Cardiac muscle cell (in vitro differentiated cells and primary cell): Measurements from ENCODE around the gene CFHR1. TPM values are rescaled to one million over a fixed set of nuclear protein-coding genes. Genes with fewer than 3 reads are reported as not detected.
"Not testable (repeated sequence)": the region's sequence is repeated elsewhere in the genome, so short reads cannot be mapped to it uniquely, and the experiment has no call there.

ENCODE experiments used
- DNase-seq, 2 donors: peaks; one replicate each; pipeline versions ENCODE4 v3.0.0 to v3.0.0-alpha.2; 2010 to 2017; ENCODE audit warnings: low read depth in 1 of 2, low spot score in 1 of 2
- H3K27ac ChIP-seq: fragments of 200-600 bp; sonication (generic); 2 replicates; pipeline ENCODE4 v1.5.1; 2016
- H3K27me3 ChIP-seq: fragments of 200-600 bp; sonication (generic); 2 replicates; pipeline ENCODE4 v1.6.0; 2016; ENCODE audit warnings: control low read depth
- H3K36me3 ChIP-seq: fragments of 200-600 bp; sonication (generic); 2 replicates; pipeline ENCODE4 v1.5.1; 2016; ENCODE audit warnings: control low read depth
- H3K4me1 ChIP-seq: fragments of 200-600 bp; sonication (generic); 2 replicates; pipeline ENCODE4 v1.8.1; 2017; ENCODE audit warnings: low read depth, mild to moderate bottlenecking, mixed run types
- H3K4me3 ChIP-seq: fragments of 200-600 bp; sonication (generic); 2 replicates; pipeline ENCODE4 v1.5.1; 2016; ENCODE audit warnings: mild to moderate bottlenecking
- H3K9me3 ChIP-seq: fragments of 200-600 bp; sonication (generic); 2 replicates; pipeline ENCODE4 v1.5.1; 2017; ENCODE audit warnings: low read depth, mild to moderate bottlenecking, control low read depth
- CTCF ChIP-seq: IDR thresholded peaks from 2 replicates; pipeline ENCODE4 v1.5.1; 2012; ENCODE audit warnings: low read depth, mild to moderate bottlenecking, low read length
- polyA plus RNA-seq: library from polyadenylated mRNA; unstranded; fragments of >200 nt; fragmentation: Nextera tagmentation; extraction: Ambion mirVana; gene quantifications from 2 replicates; pipeline ENCODE4 v1.2.1, GENCODE V29; 2016
- total RNA-seq: library from RNA; depleted of rRNA; stranded (reverse); fragments of >200 nt; gene quantifications from 2 replicates; pipeline ENCODE4 v1.2.3, GENCODE V29; 2016

Gene CFHR1
- total RNA-seq (0.25 TPM in 1 of 2 replicates, not detected in the other), polyA plus RNA-seq (not detected in 2 replicates)

GRCh38 chr1:196819531-196819930, at the start of gene CFHR1:
TSS of gene CFHR1 (plus strand) at chr1:196819731. CDS start at chr1:196819845, 114 bp downstream.
- H3K36me3 ChIP-seq, H3K4me1 ChIP-seq, H3K4me3 ChIP-seq, H3K9me3 ChIP-seq, H3K27me3 ChIP-seq, H3K27ac ChIP-seq, DNase-seq: not testable (repeated sequence)

DNA sequence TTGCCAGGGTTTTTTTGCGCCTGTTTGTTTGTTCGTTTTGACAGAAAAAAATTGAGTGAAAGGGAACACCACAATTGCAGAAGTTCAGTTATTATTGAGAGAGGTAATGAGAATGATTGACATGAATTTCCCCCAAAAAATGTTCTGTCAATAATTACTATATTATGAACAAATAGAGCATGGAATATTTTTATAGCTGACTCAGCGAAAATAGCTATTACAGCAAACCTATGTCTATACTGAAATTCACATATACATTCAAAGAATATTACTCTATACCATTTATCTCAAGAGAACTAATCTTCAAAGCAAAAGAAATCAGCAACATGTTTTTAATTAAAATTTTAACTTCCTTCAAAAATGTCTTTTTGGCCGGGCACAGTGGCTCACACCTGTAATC, 49.7 kb upstream of the CFHR1 start:
- H3K9me3 ChIP-seq, H3K4me1 ChIP-seq, DNase-seq, H3K27ac ChIP-seq, H3K4me3 ChIP-seq, H3K27me3 ChIP-seq, H3K36me3 ChIP-seq: not testable (repeated sequence)

- no peak for DNase-seq
- H3K27ac ChIP-seq, result no peak overlapping the region
- H3K9me3 ChIP-seq, result no peaks in the 10 kb centered on the region
- no peaks in the 10 kb centered on the region for H3K36me3 ChIP-seq
- no peaks in the 10 kb centered on the region for H3K27me3 ChIP-seq
- no peak for TF ChIP-seq CTCF
- no peak overlapping the region for H3K4me3 ChIP-seq
- H3K4me1 ChIP-seq, result no peaks in the 10 kb centered on the region
Observed at GRCh38 chr1:196773713-196774112, 45.8 kb upstream of the CFHR1 start.

GRCh38 chr1:196774175-196774574, 45.4 kb upstream of the CFHR1 start:
- DNase-seq, result no peak
- Histone ChIP-seq H3K4me3 (no peak overlapping the region), H3K9me3 (no peaks in the 10 kb centered on the region), H3K27ac (no peak overlapping the region), H3K27me3 (no peaks in the 10 kb centered on the region), H3K36me3 (no peaks in the 10 kb centered on the region), H3K4me1 (no peaks in the 10 kb centered on the region)
- no peak for TF ChIP-seq CTCF

- Histone ChIP-seq H3K36me3 (no peaks in the 10 kb centered on the region), H3K9me3 (no peaks in the 10 kb centered on the region), H3K27me3 (no peaks in the 10 kb centered on the region), H3K27ac (no peak within 1 kb of the TSS), H3K4me3 (no peak within 1 kb of the TSS), H3K4me1 (no peaks in the 10 kb centered on the region)
- DNase-seq, result no peak
- no peak for TF ChIP-seq CTCF
Observed at GRCh38 chr1:196774603-196775002, 44.9 kb upstream of the CFHR1 start, which contains the start of gene CFHR3. TSS of gene CFHR3 (plus strand) at chr1:196774840. CDS start at chr1:196774887, 47 bp downstream.

- DNase-seq, result no peak
- no peaks in the 10 kb centered on the region for H3K9me3 ChIP-seq
Observed at GRCh38 chr1:196777603-196778002, 41.9 kb upstream of the CFHR1 start.

More at GRCh38 chr1:196777603-196778002, 41.9 kb upstream of the CFHR1 start:
- Histone ChIP-seq H3K27ac (no peak overlapping the region), H3K36me3 (no peaks in the 10 kb centered on the region), H3K27me3 (no peaks in the 10 kb centered on the region), H3K4me3 (no peak overlapping the region), H3K4me1 (no peaks in the 10 kb centered on the region)
- no peak for TF ChIP-seq CTCF
